GM12891 (cell line): ENCODE results near the gene TNFSF10.

Experiments
- DNase-seq: peaks from one replicate; pipeline ENCODE4 v3.0.0; 2011; ENCODE audit warnings: low spot score; ENCODE audit not compliant: insufficient read length
- FAIRE-seq: peaks from 2 replicates; lab custom pipeline; 2011; peaks lifted over from hg19 to GRCh38; lab: Jason Lieb, UNC
- PAX5 ChIP-seq: IDR thresholded peaks from 2 replicates; pipeline ENCODE4 v1.6.1; 2011; ENCODE audit warnings: low read length, moderate library complexity, mild to moderate bottlenecking; ENCODE audit not compliant: insufficient read depth, severe bottlenecking
- POLR2A ChIP-seq: IDR thresholded peaks from 2 replicates; pipeline ENCODE4 v1.6.1; 2011; ENCODE audit warnings: low read depth, low read length, control low read depth
- POLR2AphosphoS5 ChIP-seq: IDR thresholded peaks from 2 replicates; pipeline ENCODE4 v1.6.1; 2011; ENCODE audit warnings: low read depth, low read length, control low read depth
- POU2F2 ChIP-seq: IDR thresholded peaks from 2 replicates; pipeline ENCODE4 v1.6.1; 2011; ENCODE audit warnings: low read depth, mild to moderate bottlenecking, control low read depth, low read length, moderate library complexity
- SPI1 ChIP-seq: IDR thresholded peaks from 2 replicates; pipeline ENCODE4 v1.6.1; 2011; ENCODE audit warnings: low read depth, low read length, control low read depth
- TAF1 ChIP-seq: IDR thresholded peaks from 2 replicates; pipeline ENCODE4 v1.6.1; 2011; ENCODE audit warnings: low read depth, low read length, control low read depth

The TNFSF10 gene

DNA sequence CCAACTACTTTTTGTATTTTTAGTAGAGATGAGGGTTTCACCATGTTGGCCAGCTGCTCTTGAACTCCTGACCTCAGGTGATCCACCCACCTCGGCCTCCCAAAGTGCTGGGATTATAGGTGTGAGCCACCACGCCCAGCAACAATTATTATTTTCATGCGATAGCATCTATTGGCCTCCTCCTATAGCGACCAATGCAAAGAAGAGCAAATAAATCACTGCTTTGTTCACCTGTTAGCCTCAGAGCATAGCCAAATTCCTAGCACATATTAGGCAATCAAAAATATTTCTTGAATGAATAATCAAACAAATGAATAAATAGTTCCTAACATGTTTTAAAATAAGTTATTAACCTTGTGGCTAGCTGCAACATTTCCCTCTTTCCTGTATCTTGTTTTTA lies 36.8 kb upstream of the TNFSF10 start:
- no peak for FAIRE-seq
- TF ChIP-seq POLR2A (no peak), POLR2AphosphoS5 (no peak)
- DNase-seq, result no peak

- FAIRE-seq, result no peak
- TF ChIP-seq TAF1, result no peak
- no peak for DNase-seq
These were observed 35.8 kb upstream of the TNFSF10 start for GRCh38 chr3:172559020-172559419.

- TF ChIP-seq POLR2AphosphoS5 (no peak), POLR2A (no peak), TAF1 (no peak), SPI1 (no peak), PAX5 (no peak), POU2F2 (no peak)
- DNase-seq (no peak), FAIRE-seq (no peak)
These were observed 34.4 kb upstream of the TNFSF10 start for GRCh38 chr3:172557515-172558220.

GRCh38 chr3:172553526-172554252 lies 30.5 kb upstream of the TNFSF10 start:
- no peak for TF ChIP-seq PAX5
- TF ChIP-seq POLR2AphosphoS5, result no peak
- no peak for TF ChIP-seq SPI1
- TF ChIP-seq POU2F2, result no peak
- no peak for TF ChIP-seq POLR2A
- no peak for TF ChIP-seq TAF1
- FAIRE-seq (no peak), DNase-seq (no peak)

DNA sequence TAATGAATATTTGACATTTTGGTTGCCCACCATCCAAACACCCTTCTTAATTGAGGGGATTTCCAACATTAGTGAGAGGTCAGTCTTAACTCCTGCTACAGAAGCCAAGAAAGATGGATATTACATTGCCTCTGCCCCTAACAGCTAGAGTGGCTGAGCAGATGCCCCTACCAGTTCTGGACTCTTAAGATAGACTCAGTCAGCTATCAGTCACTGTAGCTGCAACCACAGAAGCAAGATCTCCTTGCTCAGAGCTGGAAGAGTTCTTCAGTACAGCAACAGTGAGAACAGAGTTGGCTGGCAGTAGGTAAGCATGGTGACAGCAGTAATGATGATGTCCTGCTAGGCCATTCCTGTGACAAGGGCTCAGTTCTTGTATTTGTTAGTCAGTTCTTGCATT lies 29.4 kb upstream of the TNFSF10 start:
- no peak for TF ChIP-seq POLR2AphosphoS5
- no peak for TF ChIP-seq TAF1
- no peak for TF ChIP-seq PAX5
- TF ChIP-seq SPI1, result no peak
- TF ChIP-seq POLR2A, result no peak
- TF ChIP-seq POU2F2, result no peak
- DNase-seq, result no peak
- FAIRE-seq, result peak; percentile 9

DNA sequence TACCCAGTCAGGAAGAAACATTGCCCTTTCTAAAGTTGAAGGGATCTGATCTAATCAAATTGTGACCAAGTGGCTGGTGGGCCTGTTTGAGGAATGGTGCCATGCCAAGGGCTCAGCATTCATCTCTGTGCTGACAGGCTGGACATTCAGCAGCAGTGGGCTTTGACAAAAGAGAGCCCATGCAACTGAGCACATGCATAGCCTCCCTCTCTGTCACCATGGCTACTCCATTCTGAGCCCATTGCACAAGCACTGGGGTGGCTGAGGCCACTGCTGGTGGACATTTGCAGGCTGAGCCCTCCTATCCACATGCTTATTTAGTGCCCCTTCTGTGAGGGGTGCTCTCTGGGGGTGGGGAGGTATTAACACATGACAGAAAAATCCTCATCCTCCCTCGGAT lies 28.6 kb upstream of the TNFSF10 start:
- FAIRE-seq (no peak), DNase-seq (no peak)
- TF ChIP-seq POLR2A (no peak), SPI1 (no peak), TAF1 (no peak), POU2F2 (no peak), POLR2AphosphoS5 (no peak), PAX5 (no peak)

GRCh38 chr3:172550347-172550943 lies 27.2 kb upstream of the TNFSF10 start:
- TF ChIP-seq POLR2AphosphoS5 (no peak), TAF1 (no peak), POLR2A (no peak), PAX5 (no peak), POU2F2 (no peak), SPI1 (no peak)
- FAIRE-seq, result peak; percentile 41
- DNase-seq, result no peak

DNA sequence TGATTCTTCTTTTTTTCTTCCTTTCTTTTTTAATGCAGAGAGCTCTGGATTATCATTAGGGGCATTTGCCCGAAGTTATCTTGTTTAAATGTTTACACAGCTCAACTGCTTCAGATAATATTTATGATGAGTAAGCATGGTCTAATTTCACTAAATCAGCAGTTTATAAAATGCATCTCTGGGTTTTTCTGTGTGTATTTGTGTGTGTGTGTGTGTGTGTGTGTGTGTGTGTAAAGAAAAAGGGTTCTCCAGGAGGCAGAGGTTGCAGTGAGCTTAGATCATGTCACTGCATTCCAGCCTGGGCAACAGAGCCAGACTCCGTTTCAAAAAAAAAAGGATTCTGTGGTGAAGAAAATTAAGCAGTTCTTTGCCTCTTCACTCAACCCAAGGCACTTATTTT lies 25.9 kb upstream of the TNFSF10 start:
- DNase-seq, result no peak
- no peak for FAIRE-seq
- TF ChIP-seq TAF1, result no peak
- no peak for TF ChIP-seq PAX5
- TF ChIP-seq POLR2AphosphoS5, result no peak
- TF ChIP-seq POU2F2, result no peak
- TF ChIP-seq POLR2A, result no peak
- no peak for TF ChIP-seq SPI1

- TF ChIP-seq POLR2A, result no peak
- peak; percentile 48; the same call in 1 of the 2 replicates for TF ChIP-seq SPI1
- DNase-seq, result no peak
- FAIRE-seq, result no peak
These were observed 23.5 kb upstream of the TNFSF10 start for GRCh38 chr3:172546628-172547214.

GRCh38 chr3:172546105-172546504 lies 22.9 kb upstream of the TNFSF10 start:
- TF ChIP-seq PAX5 (no peak), POU2F2 (no peak), TAF1 (no peak)
- DNase-seq (no peak), FAIRE-seq (no peak)
